ENCODE data around the gene OR51E1. TPM values are rescaled to one million over a fixed set of nuclear protein-coding genes. Genes with fewer than 3 reads are reported as not detected.

OR51E1 gene
- total and polyA plus RNA-seq, 2 donors (not counting 3 experiments of a cell fraction or from before 2014, with no cell fraction given) = not detected

GRCh38 chr11:4677948-4678347 lies 34.2 kb downstream of the OR51E1 start:
- DNase-seq (ENCODE audit: low read depth, low spot score) (no peak), FAIRE-seq (no peak)
- no TSS peak for BruUV-seq (replicated peaks)
- TF ChIP-seq EZH2 (IDR thresholded peaks at IDR 0.05; ENCODE audit: borderline replicate concordance, low read depth, low read length, severe bottlenecking) (no peak), GATA2 (IDR thresholded peaks at IDR 0.05; ENCODE audit: insufficient read depth, insufficient read length, low read depth, low read length) (no peak), MYC (IDR thresholded peaks at IDR 0.05; ENCODE audit: low read depth, low read length) (no peak), MAX (IDR thresholded peaks at IDR 0.05; ENCODE audit: insufficient read depth, insufficient read length) (no peak), CTCF (IDR thresholded peaks at IDR 0.05; ENCODE audit: extremely low read depth in 1 of 2, insufficient read depth in 1 of 2, low read depth in 1 of 2, low read length in 2 of 2) (no peak)
- no peak overlapping the region for H3K4me3 ChIP-seq (replicated peaks in 1 of 3; ENCODE audit: insufficient read depth in 1 of 3, low read depth in 1 of 3, low read length in 3 of 3)
- H3K27me3 ChIP-seq (ENCODE audit: control insufficient read depth in 2 of 2, insufficient read depth in 2 of 2, low read length in 2 of 2) = no peaks in the 10 kb centered on the region
- H3K36me3 ChIP-seq (ENCODE audit: control insufficient read depth in 2 of 2, extremely low read depth in 1 of 2, insufficient read depth in 2 of 2, low read length in 2 of 2) = no peaks in the 10 kb centered on the region
- no peaks in the 10 kb centered on the region for H3K79me2 ChIP-seq (ENCODE audit: control insufficient read depth, insufficient read depth, low read length)
- ChIA-PET CTCF (no interaction called here), POLR2A (no interaction called here)
- no peaks in the 10 kb centered on the region for H3K4me1 ChIP-seq (ENCODE audit: control insufficient read depth, extremely low read depth, insufficient read depth, low read length)
- no peaks in the 10 kb centered on the region for H3K9me3 ChIP-seq (replicated peaks; ENCODE audit: control insufficient read depth, insufficient read depth, low read length)
- dilution Hi-C loops (cut with MboI; ENCODE audit: extremely low pct_ligation_motif_present, low sequenced_read_pairs) = no loop called here
- H3K9me1 ChIP-seq (replicated peaks; ENCODE audit: control insufficient read depth, extremely low read depth, insufficient read depth, low read length) = no peaks in the 10 kb centered on the region
- H3K9ac ChIP-seq (replicated peaks; ENCODE audit: extremely low read depth, insufficient read depth, low read length) = no peak overlapping the region
- no peak overlapping the region for H3K27ac ChIP-seq (ENCODE audit: insufficient read depth, low read depth, low read length)
- intact Hi-C loops (cut with micrococcal nuclease) = no loop called here
- no peak overlapping the region for H3K4me2 ChIP-seq (ENCODE audit: insufficient read depth, low read length)
- H4K20me1 ChIP-seq (replicated peaks; ENCODE audit: control insufficient read depth, extremely low read depth, insufficient read depth, low read length) = no peaks in the 10 kb centered on the region
- H2AFZ ChIP-seq (ENCODE audit: low read depth, low read length) = no peak overlapping the region

GRCh38 chr11:4680341-4680740 lies 36.6 kb downstream of the OR51E1 start:
- H3K9me3 ChIP-seq (replicated peaks; ENCODE audit: control insufficient read depth, insufficient read depth, low read length) = no peaks in the 10 kb centered on the region
- H3K9me1 ChIP-seq (replicated peaks; ENCODE audit: control insufficient read depth, extremely low read depth, insufficient read depth, low read length) = no peaks in the 10 kb centered on the region
- H3K4me3 ChIP-seq (replicated peaks in 1 of 3; ENCODE audit: insufficient read depth in 1 of 3, low read depth in 1 of 3, low read length in 3 of 3) = no peak overlapping the region
- DNase-seq (ENCODE audit: low read depth, low spot score) (no peak), FAIRE-seq (no peak)
- H4K20me1 ChIP-seq (replicated peaks; ENCODE audit: control insufficient read depth, extremely low read depth, insufficient read depth, low read length) = no peaks in the 10 kb centered on the region
- no peaks in the 10 kb centered on the region for H3K27me3 ChIP-seq (ENCODE audit: control insufficient read depth in 2 of 2, insufficient read depth in 2 of 2, low read length in 2 of 2)
- H3K4me2 ChIP-seq (ENCODE audit: insufficient read depth, low read length) = no peak overlapping the region
- ChIA-PET POLR2A (no interaction called here), CTCF (no interaction called here)
- H3K27ac ChIP-seq (ENCODE audit: insufficient read depth, low read depth, low read length) = no peak overlapping the region
- H3K4me1 ChIP-seq (ENCODE audit: control insufficient read depth, extremely low read depth, insufficient read depth, low read length) = no peaks in the 10 kb centered on the region
- intact Hi-C loops (cut with micrococcal nuclease) = no loop called here
- H2AFZ ChIP-seq (ENCODE audit: low read depth, low read length) = no peak overlapping the region
- no peaks in the 10 kb centered on the region for H3K79me2 ChIP-seq (ENCODE audit: control insufficient read depth, insufficient read depth, low read length)
- H3K9ac ChIP-seq (replicated peaks; ENCODE audit: extremely low read depth, insufficient read depth, low read length) = no peak overlapping the region
- TF ChIP-seq EZH2 (IDR thresholded peaks at IDR 0.05; ENCODE audit: borderline replicate concordance, low read depth, low read length, severe bottlenecking) = no peak
- no peak for TF ChIP-seq GATA2 (IDR thresholded peaks at IDR 0.05; ENCODE audit: insufficient read depth, insufficient read length, low read depth, low read length)
- TF ChIP-seq POLR2A (IDR thresholded peaks at IDR 0.05; ENCODE audit: low read depth, low read length) = no peak
- no peak for TF ChIP-seq MAX (IDR thresholded peaks at IDR 0.05; ENCODE audit: insufficient read depth, insufficient read length)
- TF ChIP-seq MYC (IDR thresholded peaks at IDR 0.05; ENCODE audit: low read depth, low read length) = no peak
- TF ChIP-seq CTCF (IDR thresholded peaks at IDR 0.05; ENCODE audit: extremely low read depth in 1 of 2, insufficient read depth in 1 of 2, low read depth in 1 of 2, low read length in 2 of 2) = no peak
- TF ChIP-seq POLR2AphosphoS5 (IDR thresholded peaks at IDR 0.05; ENCODE audit: insufficient read depth, low read depth, low read length) = no peak
- no peak for TF ChIP-seq FOS (IDR thresholded peaks at IDR 0.05; ENCODE audit: borderline replicate concordance, insufficient read depth, low read length)
- TF ChIP-seq JUN (IDR thresholded peaks at IDR 0.05; ENCODE audit: borderline replicate concordance, insufficient read depth, insufficient read length, low read depth) = no peak
- no peaks in the 10 kb centered on the region for H3K36me3 ChIP-seq (ENCODE audit: control insufficient read depth in 2 of 2, extremely low read depth in 1 of 2, insufficient read depth in 2 of 2, low read length in 2 of 2)
- dilution Hi-C loops (cut with MboI; ENCODE audit: extremely low pct_ligation_motif_present, low sequenced_read_pairs) = no loop called here
- no TSS peak for BruUV-seq (replicated peaks)

Data from endothelial cell of umbilical vein (primary cell).